Central memory CD8-positive, alpha-beta T cell (primary cell): ENCODE results near the gene BTBD9.
"Not testable (repeated sequence)": the region's sequence is repeated elsewhere in the genome, so short reads cannot be mapped to it uniquely, and the experiment has no call there.

Experiments
- ATAC-seq: fragments of 150-1000 bp; cut with Tn5 transposase; replicated peaks from 2 replicates; pipeline ENCODE4 v1.10.0; 2022; ENCODE audit warnings: mild to moderate bottlenecking, moderate FRiP score, moderate number of reproducible peaks; ENCODE audit not compliant: poor library complexity, severe bottlenecking; ENCODE audit errors: extremely low read depth
- DNase-seq, 2 donors: peaks; one replicate each; pipeline ENCODE4 v3.0.0; 2021; ENCODE audit warnings: low spot score in 2 of 2
- H3K27ac Mint-ChIP-seq: one replicate; pipeline ENCODE4 v1.8.0; 2022; ENCODE audit warnings: low read depth, mild to moderate bottlenecking, moderate library complexity, mixed read lengths
- H3K27me3 Mint-ChIP-seq: one replicate; pipeline ENCODE4 v1.8.0; 2022; ENCODE audit warnings: mixed read lengths
- H3K36me3 Mint-ChIP-seq: one replicate; pipeline ENCODE4 v1.8.0; 2022; ENCODE audit warnings: mild to moderate bottlenecking, moderate library complexity, mixed read lengths; ENCODE audit not compliant: insufficient read depth
- H3K4me1 Mint-ChIP-seq: one replicate; pipeline ENCODE4 v1.8.0; 2022; ENCODE audit warnings: mixed read lengths
- H3K4me3 Mint-ChIP-seq: one replicate; pipeline ENCODE4 v1.8.0; 2022; ENCODE audit warnings: mild to moderate bottlenecking, moderate library complexity, mixed read lengths
- H3K9me3 Mint-ChIP-seq: one replicate; pipeline ENCODE4 v1.8.0; 2022; ENCODE audit warnings: mixed read lengths

Gene BTBD9

GRCh38 chr6:38124224-38124926 is 515.4 kb downstream of the BTBD9 start:
- not testable (repeated sequence) for H3K4me3 Mint-ChIP-seq, H3K27ac Mint-ChIP-seq, H3K9me3 Mint-ChIP-seq, ATAC-seq, H3K27me3 Mint-ChIP-seq, DNase-seq
- Mint-ChIP-seq H3K4me1 (peaks cover 23% of the 10 kb centered on the region), H3K36me3 (peaks cover 13% of the 10 kb centered on the region)

- Mint-ChIP-seq H3K4me3 (no peak overlapping the region), H3K27ac (no peak overlapping the region), H3K9me3 (no peaks in the 10 kb centered on the region), H3K27me3 (no peaks in the 10 kb centered on the region), H3K4me1 (peaks cover 30% of the 10 kb centered on the region), H3K36me3 (peaks cover 20% of the 10 kb centered on the region)
- DNase-seq = no peak
- ATAC-seq = no peak
These were observed 520.2 kb downstream of the BTBD9 start for GRCh38 chr6:38119516-38119915.

GRCh38 chr6:38118791-38119365 is 520.9 kb downstream of the BTBD9 start:
- H3K27me3 Mint-ChIP-seq = no peaks in the 10 kb centered on the region
- H3K27ac Mint-ChIP-seq = no peak overlapping the region
- H3K4me1 Mint-ChIP-seq = peaks cover 35% of the 10 kb centered on the region
- DNase-seq (no peak), ATAC-seq (no peak)
- H3K36me3 Mint-ChIP-seq = peaks cover 20% of the 10 kb centered on the region
- H3K4me3 Mint-ChIP-seq = no peak overlapping the region
- H3K9me3 Mint-ChIP-seq = no peaks in the 10 kb centered on the region
